HEK293T (cell line): Measurements from ENCODE around the gene TCF7L2.

Source experiments
- BHLHE40 ChIP-seq: fragments of 450-650 bp; IDR thresholded peaks from 2 replicates; pipeline ENCODE4 v1.6.1; 2016; ENCODE audit warnings: mild to moderate bottlenecking, moderate library complexity, borderline replicate concordance
- CTBP1 ChIP-seq: fragments of 450-650 bp; IDR thresholded peaks from 2 replicates; pipeline ENCODE4 v1.6.1; 2016; ENCODE audit warnings: borderline replicate concordance
- ELF4 ChIP-seq: fragments of 450-650 bp; IDR thresholded peaks from 2 replicates; pipeline ENCODE4 v1.6.1; 2017; ENCODE audit warnings: antibody characterized with exemption
- FOXA1 ChIP-seq: fragments of 450-650 bp; IDR thresholded peaks from 2 replicates; pipeline ENCODE4 v1.6.1; 2016; ENCODE audit warnings: mild to moderate bottlenecking
- FOXK2 ChIP-seq: fragments of 450-650 bp; IDR thresholded peaks from 2 replicates; pipeline ENCODE4 v1.6.1; 2016; ENCODE audit warnings: mild to moderate bottlenecking
- FOXM1 ChIP-seq: fragments of 450-650 bp; IDR thresholded peaks from 2 replicates; pipeline ENCODE4 v1.6.1; 2017; ENCODE audit warnings: mild to moderate bottlenecking, borderline replicate concordance
- HDGF ChIP-seq: fragments of 450-650 bp; IDR thresholded peaks from 2 replicates; pipeline ENCODE4 v1.6.1; 2017; ENCODE audit warnings: antibody characterized with exemption, borderline replicate concordance
- LEF1 ChIP-seq: fragments of 450-650 bp; IDR thresholded peaks from 2 replicates; pipeline ENCODE4 v1.6.1; 2017; ENCODE audit warnings: mild to moderate bottlenecking, borderline replicate concordance
- NFRKB ChIP-seq: fragments of 450-650 bp; IDR thresholded peaks from 2 replicates; pipeline ENCODE4 v1.6.1; 2016; ENCODE audit warnings: mild to moderate bottlenecking, moderate library complexity
- PKNOX1 ChIP-seq: fragments of 450-650 bp; IDR thresholded peaks from 2 replicates; pipeline ENCODE4 v1.6.1; 2016
- SP1 ChIP-seq: fragments of 450-650 bp; IDR thresholded peaks from 2 replicates; pipeline ENCODE4 v1.6.1; 2017
- SUZ12 ChIP-seq: fragments of 450-650 bp; IDR thresholded peaks from 2 replicates; pipeline ENCODE4 v1.6.1; 2016; ENCODE audit warnings: mild to moderate bottlenecking
- TARDBP ChIP-seq: fragments of 450-650 bp; IDR thresholded peaks from 2 replicates; pipeline ENCODE4 v1.6.1; 2016

GRCh38 chr10:113099431-113100183 lies 149.6 kb downstream of the TCF7L2 start:
- TF ChIP-seq BHLHE40 (no peak), FOXM1 (no peak), SUZ12 (no peak), PKNOX1 (no peak), NFRKB (no peak), TARDBP (no peak), ELF4 (no peak), HDGF (no peak), SP1 (no peak), CTBP1 (no peak), LEF1 (no peak), FOXA1 (no peak), FOXK2 (no peak)
